Measurements from ENCODE around the gene DEAF1. TPM values are rescaled to one million over a fixed set of nuclear protein-coding genes. Genes with fewer than 3 reads are reported as not detected.
A peak's percentile ranks its signal among the peaks of the same experiment; 100 is the strongest.

The DEAF1 gene
- total and polyA plus RNA-seq, 2 of the 13 experiments (the other 11 are each of a cell fraction or from before 2014, with no cell fraction given), result 22.3 to 29.6 TPM

DNA sequence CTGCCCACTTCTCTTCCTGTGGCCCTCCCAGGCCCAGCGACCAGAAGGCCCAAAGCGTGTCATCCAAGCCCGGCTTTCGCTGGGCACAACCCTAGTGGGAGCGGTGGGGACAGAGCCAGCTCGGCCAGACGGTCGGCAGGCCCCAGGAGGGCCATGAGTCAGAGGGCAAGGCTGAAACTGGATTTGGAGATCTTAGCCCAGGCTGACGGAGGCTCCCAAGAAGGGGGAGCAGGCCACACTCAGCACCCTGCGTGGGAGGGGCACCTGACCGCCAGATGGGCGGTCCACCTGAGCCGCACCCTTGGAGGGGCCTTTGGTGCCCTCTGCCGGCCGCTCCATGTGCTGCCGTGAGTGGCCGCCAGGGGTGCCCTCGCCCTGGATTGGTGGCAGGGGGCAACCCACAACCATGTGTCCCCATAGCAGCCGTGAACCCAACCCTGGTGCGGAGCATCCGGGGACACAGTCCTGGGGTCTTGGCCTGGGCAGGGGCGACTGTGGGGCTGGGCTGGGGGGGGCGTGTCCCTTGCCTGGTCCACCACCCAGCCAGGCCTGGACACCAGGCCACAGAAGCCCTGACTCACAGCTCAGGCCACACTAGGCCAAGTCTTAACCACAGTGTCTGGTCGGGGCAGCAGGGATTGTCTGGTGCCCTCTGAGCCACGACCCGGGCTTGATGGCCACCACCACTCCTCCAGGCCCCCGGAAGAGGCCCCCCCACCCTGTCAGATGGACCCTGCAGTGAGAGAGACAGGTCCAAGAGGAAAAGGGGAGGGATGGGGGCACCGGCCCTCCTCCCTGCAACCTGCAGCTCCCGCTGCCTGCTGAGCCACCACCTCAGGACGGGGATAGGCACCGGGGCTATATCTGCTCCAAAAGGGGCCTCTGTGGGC, 33.1 kb upstream of the DEAF1 start (continued):
- TF ChIP-seq ZNF350 (CRISPR knock-in tag; IDR thresholded peaks at IDR 0.05; ENCODE audit: borderline replicate concordance, low read depth) (peak; percentile 74; the same call in 1 of the 2 replicates), ELF1 (CRISPR knock-in tag; IDR thresholded peaks at IDR 0.05) (peak; percentile 15; the same call in 1 of the 2 replicates), SRSF4 (IDR thresholded peaks at IDR 0.05; ENCODE audit: low read depth, low read length, poor library complexity, severe bottlenecking) (no peak), SMAD3 (CRISPR knock-in tag; IDR thresholded peaks at IDR 0.05) (0 out of 2 replicates have a peak, but pooled peaks have one; percentile 46), U2AF1 (optimal IDR thresholded peaks at IDR 0.05; ENCODE audit: low read depth, low read length) (peak; percentile 75), EHMT2 (IDR thresholded peaks at IDR 0.05; ENCODE audit: borderline replicate concordance, low read depth, low read length) (no peak), NFATC3 (CRISPR knock-in tag; IDR thresholded peaks at IDR 0.05) (0 out of 2 replicates have a peak, but pooled peaks have one; percentile 49), AGO1 (IDR thresholded peaks at IDR 0.05; ENCODE audit: low read depth, low read length, poor library complexity, severe bottlenecking) (peak; percentile 71), ZNF841 (CRISPR knock-in tag; IDR thresholded peaks at IDR 0.05; ENCODE audit: borderline replicate concordance) (no peak), SMC3 (IDR thresholded peaks at IDR 0.05; ENCODE audit: low read length) (peak; percentile 50; the same call in 1 of the 2 replicates), MED13 (CRISPR knock-in tag; IDR thresholded peaks at IDR 0.05) (no peak), ZNF30 (CRISPR knock-in tag; IDR thresholded peaks at IDR 0.05) (no peak), MTA1 (CRISPR knock-in tag; IDR thresholded peaks at IDR 0.05; ENCODE audit: borderline replicate concordance) (0 out of 2 replicates have a peak, but pooled peaks have one; percentile 59), ATRX (CRISPR knock-in tag; IDR thresholded peaks at IDR 0.05; ENCODE audit: borderline replicate concordance) (no peak)
- TF ChIP-seq, protein P1, sequence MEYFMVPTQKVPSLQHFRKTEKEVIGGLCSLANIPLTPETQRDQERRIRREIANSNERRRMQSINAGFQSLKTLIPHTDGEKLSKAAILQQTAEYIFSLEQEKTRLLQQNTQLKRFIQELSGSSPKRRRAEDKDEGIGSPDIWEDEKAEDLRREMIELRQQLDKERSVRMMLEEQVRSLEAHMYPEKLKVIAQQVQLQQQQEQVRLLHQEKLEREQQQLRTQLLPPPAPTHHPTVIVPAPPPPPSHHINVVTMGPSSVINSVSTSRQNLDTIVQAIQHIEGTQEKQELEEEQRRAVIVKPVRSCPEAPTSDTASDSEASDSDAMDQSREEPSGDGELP (IDR thresholded peaks at IDR 0.05; ENCODE audit: borderline replicate concordance, low read depth), result peak; percentile 70; the same call in 1 of the 2 replicates
- TF ChIP-seq, protein P2, sequence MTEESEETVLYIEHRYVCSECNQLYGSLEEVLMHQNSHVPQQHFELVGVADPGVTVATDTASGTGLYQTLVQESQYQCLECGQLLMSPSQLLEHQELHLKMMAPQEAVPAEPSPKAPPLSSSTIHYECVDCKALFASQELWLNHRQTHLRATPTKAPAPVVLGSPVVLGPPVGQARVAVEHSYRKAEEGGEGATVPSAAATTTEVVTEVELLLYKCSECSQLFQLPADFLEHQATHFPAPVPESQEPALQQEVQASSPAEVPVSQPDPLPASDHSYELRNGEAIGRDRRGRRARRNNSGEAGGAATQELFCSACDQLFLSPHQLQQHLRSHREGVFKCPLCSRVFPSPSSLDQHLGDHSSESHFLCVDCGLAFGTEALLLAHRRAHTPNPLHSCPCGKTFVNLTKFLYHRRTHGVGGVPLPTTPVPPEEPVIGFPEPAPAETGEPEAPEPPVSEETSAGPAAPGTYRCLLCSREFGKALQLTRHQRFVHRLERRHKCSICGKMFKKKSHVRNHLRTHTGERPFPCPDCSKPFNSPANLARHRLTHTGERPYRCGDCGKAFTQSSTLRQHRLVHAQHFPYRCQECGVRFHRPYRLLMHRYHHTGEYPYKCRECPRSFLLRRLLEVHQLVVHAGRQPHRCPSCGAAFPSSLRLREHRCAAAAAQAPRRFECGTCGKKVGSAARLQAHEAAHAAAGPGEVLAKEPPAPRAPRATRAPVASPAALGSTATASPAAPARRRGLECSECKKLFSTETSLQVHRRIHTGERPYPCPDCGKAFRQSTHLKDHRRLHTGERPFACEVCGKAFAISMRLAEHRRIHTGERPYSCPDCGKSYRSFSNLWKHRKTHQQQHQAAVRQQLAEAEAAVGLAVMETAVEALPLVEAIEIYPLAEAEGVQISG (CRISPR knock-in tag; IDR thresholded peaks at IDR 0.05), result peak; percentile 57; the same call in 1 of the 2 replicates
- TF ChIP-seq, protein P3, sequence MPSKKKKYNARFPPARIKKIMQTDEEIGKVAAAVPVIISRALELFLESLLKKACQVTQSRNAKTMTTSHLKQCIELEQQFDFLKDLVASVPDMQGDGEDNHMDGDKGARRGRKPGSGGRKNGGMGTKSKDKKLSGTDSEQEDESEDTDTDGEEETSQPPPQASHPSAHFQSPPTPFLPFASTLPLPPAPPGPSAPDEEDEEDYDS (CRISPR knock-in tag; IDR thresholded peaks at IDR 0.05), result peak; percentile 23; the same call in 1 of the 2 replicates
- TF ChIP-seq, protein P4, sequence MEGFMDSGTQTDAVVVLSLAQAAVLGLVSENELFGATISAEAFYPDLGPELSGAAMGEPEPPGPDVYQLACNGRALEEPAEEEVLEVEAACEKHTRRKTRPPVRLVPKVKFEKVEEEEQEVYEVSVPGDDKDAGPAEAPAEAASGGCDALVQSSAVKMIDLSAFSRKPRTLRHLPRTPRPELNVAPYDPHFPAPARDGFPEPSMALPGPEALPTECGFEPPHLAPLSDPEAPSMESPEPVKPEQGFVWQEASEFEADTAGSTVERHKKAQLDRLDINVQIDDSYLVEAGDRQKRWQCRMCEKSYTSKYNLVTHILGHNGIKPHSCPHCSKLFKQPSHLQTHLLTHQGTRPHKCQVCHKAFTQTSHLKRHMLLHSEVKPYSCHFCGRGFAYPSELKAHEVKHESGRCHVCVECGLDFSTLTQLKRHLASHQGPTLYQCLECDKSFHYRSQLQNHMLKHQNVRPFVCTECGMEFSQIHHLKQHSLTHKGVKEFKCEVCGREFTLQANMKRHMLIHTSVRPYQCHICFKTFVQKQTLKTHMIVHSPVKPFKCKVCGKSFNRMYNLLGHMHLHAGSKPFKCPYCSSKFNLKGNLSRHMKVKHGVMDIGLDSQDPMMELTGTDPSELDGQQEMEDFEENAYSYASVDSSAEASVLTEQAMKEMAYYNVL (CRISPR knock-in tag; IDR thresholded peaks at IDR 0.05; ENCODE audit: borderline replicate concordance), result peak; percentile 77
- TF ChIP-seq, protein P5, sequence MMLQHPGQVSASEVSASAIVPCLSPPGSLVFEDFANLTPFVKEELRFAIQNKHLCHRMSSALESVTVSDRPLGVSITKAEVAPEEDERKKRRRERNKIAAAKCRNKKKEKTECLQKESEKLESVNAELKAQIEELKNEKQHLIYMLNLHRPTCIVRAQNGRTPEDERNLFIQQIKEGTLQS (CRISPR knock-in tag; IDR thresholded peaks at IDR 0.05), result 0 out of 2 replicates have a peak, but pooled peaks have one; percentile 14
